H4 (cell line): ENCODE results near the gene PRLH. TPM values are rescaled to one million over a fixed set of nuclear protein-coding genes. Genes with fewer than 3 reads are reported as not detected.

Source experiments
- DNase-seq: peaks from one replicate; pipeline ENCODE4 v3.0.0-alpha.2; 2015; ENCODE audit warnings: low spot score
- total RNA-seq: library from RNA; depleted of rRNA; stranded (reverse); fragments of >200 nt; shearing (Covaris generic); gene quantifications from 2 replicates; pipeline ENCODE4 v1.2.3, GENCODE V29; 2014

The PRLH gene
- total RNA-seq, 1 experiment from 2014 or later = not detected

GRCh38 chr2:237564526-237565131, 1.7 kb upstream of the PRLH start:
- no peak for DNase-seq

GRCh38 chr2:237565974-237566373, 400 bp upstream of the PRLH start:
- no peak for DNase-seq

DNA sequence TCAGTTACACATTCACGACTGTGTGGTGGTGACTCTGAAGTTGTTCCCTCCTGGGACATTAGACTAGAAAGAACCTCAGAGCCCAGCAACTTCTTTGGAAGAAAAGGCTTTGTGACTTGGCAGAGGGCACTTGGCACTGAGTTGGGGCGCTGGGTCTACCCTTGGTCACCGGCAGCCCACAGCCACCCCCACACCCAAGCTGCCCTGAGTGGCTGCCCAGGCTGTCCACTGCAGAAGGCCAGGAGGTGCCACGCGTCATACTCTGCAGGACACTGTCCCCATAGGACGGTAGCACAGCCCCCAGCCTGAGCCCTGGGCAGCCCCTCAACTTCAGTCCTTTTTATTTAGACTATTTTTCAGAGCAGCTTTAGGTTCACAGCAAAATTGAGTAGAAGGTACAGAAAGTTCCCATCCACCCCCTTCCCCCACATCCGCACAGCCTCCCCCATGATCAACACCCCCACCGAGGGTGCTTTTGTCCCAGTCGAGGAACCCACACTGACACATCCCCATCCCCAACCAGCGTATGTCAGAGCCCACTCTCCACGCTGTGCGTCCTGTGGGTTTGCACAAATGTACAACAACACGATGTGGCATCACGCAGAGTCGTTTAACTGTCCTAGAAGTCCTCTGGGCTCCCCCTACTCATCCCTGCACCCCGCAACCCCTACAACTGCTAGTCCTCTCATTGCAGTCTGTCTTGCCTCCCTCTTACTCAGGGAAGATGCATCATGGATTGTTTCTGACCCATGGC, 1.1 kb downstream of the PRLH start:
- DNase-seq = no peak

- no peak for DNase-seq
These were observed 1.8 kb downstream of the PRLH start for GRCh38 chr2:237568121-237568660.

DNA sequence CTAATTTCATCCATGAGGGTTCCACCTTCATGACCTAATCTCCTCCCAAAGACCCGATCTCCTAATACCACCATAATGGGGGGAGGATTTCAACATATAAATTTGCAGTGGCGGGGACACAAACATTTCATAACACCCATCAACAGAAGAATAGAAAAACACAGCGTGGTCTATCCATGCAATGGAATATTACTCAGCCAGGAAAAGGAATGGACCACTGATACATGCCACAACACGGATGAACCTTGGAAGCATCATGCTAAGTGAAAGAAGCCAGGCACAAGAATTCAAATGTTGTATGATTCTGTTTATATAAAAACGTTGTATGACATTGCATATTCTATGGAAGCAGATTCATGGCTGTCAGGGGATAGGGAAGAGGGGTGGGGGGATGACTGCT, 2.7 kb downstream of the PRLH start:
- DNase-seq = no peak

- DNase-seq = no peak
These were observed 3.5 kb downstream of the PRLH start for GRCh38 chr2:237569896-237570295.

DNA sequence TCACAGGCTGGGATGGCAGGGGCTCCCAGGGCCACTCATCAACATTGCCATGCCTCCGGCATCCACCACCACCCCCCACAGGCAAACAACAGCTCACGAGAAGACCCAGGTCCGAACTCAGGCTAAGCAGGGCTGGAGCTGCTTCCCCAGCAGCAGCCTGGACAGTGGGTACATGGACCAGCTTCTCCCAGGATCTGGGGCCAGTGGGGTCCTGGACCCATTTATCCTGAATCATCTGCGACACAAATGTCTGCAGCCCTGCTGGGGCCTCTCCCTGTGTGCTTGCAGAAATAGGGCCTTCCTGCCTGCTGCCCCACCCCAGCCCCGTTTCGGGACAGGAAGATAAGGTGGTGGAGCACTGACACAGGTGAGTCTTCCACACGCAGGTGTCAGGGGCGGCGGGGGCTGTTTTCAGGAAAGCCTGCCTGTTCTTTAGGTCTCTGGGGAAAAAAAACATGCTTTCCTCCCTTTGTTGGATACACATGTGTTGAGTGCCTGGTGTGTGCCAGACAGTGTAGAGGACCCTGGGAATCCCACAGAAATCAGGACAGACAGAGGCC, 4.5 kb downstream of the PRLH start:
- no peak for DNase-seq

DNA sequence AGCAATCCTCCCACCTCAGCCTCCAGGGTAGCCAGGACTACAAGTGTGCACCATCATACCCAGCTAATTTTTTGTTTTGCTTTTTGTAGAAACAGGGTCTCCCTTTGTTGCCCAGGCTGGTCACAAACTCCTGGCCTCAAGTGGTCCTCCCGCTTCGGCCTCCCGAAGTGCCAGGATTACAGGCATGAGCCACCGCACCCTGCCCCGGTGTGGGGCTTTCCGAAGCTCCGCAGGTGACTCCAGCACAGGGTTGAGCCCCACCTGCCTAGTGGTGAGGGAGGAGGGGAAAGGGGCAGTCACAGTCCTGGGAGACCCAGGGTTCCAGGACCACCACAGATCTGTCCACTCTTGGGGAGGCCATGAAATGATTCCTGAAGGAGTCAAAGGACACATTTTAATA, 5.2 kb downstream of the PRLH start:
- DNase-seq = no peak

- DNase-seq = peak; percentile 87
These were observed 5.8 kb downstream of the PRLH start for GRCh38 chr2:237572021-237572741.

- no peak for DNase-seq
These were observed 6.3 kb downstream of the PRLH start for GRCh38 chr2:237572742-237573101.

GRCh38 chr2:237573721-237574415, 7.5 kb downstream of the PRLH start:
- no peak for DNase-seq

DNA sequence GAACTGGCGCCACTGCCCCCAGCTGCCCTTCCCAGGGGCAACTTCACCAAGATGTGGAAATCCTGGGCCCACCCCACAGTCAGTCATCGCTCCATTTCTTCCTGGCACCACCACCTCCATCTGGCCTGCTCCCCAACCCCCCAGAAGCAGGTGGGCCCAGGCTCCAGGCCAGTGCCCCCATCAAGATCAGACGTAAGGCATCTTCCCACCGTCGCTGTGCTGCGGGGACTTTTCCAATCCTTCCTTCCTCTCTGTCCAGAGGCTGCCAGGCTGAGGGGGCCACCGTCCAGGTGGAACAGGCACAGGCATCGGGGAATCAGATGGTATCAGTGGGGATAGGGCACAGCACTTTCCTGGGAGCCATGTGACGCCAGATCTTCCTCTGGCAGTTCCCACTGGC, 8.1 kb downstream of the PRLH start:
- no peak for DNase-seq

- DNase-seq = peak; percentile 54
These were observed 8.8 kb downstream of the PRLH start for GRCh38 chr2:237574894-237575868.

DNA sequence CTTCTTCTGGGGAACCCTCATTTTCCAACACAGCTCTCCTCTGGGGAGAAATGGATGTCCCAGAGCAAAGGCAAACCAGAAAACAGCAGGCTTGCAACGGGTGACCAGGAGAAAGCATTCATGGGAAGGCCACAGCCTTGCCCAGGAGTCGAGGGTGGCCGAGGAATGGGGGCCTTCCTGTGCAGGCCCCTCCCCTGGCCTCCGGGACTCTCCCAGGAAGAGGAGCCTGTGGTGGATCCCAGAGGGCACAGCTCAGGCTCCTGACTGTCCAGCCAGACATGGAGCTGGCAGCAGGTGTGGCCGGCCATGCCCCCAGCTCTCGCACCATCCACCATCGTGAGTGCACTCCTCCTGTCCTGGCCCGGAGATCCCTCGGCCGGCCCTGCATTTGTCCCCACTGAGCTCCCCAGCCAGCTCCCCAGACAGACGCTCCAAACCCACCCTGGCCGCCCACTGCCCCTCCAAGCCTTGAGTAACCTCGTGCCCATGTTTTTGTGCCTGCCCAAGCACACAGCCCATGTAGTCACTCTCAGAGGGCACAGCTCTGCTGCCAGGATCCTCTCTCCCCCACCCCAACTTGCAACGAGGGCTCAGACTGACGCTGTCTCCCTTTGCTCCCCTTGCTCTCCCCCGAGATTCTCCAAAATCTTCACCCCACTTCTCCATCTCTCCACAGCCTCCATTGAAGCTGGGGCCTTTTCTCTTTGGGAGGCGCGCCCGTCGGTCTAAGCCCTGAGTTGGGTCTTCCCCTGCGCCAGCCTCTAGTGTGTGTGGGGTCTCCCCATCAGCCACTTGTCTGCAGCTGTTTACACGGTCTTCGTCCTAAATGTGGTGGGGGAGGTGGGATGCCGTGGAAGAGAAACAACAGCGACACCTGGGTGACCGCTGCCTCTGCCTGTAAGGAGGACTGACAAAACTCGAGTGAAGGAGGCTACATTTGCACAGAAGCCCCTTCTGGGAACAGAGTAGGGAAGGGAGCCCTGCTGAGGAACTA, 9.8 kb downstream of the PRLH start:
- no peak for DNase-seq

GRCh38 chr2:237576974-237577373, 10.6 kb downstream of the PRLH start:
- no peak for DNase-seq

GRCh38 chr2:237577458-237577857, 11.1 kb downstream of the PRLH start:
- DNase-seq = no peak

DNA sequence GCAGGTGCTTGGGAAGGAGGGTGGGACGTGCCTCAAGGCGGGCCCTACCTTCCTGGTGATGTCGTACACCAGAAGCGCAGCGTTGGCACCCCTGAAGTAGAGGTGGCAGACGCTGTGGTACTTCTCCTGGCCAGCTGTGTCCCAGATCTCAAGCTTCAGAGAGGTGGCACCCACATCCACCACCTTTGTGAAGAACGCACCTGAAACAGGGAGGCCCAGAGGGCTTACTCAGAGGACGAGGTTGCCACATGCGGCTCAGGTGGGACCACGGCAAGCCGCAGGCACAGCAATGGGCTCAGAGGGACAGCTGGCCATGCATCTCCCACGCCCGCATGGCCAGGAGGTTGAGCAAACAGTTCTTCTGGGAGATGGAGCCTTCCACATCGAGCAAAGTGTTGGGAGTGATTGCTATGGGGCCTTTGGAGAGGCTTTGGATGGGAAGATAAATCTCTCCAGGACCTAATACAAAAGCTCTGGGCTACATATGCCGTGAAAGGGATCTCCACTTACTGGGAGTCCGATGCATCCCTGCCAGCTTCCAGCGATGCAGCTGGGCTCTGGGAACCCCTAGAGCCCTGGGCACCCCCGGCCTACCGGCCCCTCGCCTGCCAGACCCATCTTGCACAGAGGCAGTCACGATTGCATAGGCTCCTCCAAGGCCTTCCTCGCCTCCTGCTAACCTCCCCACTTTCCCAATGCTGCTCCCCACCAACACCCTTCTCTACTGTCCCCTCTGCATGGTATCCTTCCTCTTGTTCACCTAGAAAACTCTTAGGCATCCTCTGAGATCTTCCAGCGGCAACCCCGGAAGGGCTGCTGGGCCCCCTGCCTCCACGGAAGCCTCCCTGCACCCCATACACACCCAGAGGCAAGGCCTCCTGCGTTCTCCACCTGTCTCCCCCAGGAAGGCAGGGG, 11.8 kb downstream of the PRLH start:
- no peak for DNase-seq

DNA sequence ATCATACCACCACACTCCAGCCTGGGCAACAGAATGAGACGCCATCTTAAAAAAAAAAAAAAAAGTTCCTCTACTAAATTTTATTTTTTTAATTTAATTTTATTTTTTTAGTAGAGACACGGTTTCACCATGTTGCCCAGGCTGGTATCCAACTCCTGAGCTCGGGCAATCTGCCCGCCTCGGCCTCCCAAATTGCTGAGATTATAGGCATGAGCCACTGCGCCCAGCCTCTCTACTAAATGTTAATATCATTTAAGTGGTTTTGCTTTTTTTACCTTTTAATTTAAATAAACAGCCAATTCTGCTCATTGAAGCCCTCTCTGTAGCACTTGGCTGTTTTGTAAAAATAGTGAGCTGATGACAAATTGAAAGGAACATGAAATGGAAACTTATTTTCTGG, 15.0 kb downstream of the PRLH start:
- DNase-seq = no peak
